CD4-positive, alpha-beta memory T cell (primary cell): ENCODE results near the gene CDC73. TPM values are rescaled to one million over a fixed set of nuclear protein-coding genes. Genes with fewer than 3 reads are reported as not detected.
"Not testable (repeated sequence)": the region's sequence is repeated elsewhere in the genome, so short reads cannot be mapped to it uniquely, and the experiment has no call there.

Source experiments
- CTCF ChIA-PET: fragments of 350-600 bp; sonication (Branson Sonifier 250); formaldehyde crosslinking; loops from one replicate; lab custom pipeline; 2021; ENCODE audit warnings: inconsistent platforms; ENCODE audit not compliant: partially characterized antibody; lab: Charles Lee
- POLR2A ChIA-PET: fragments of 350-600 bp; sonication (Branson Sonifier 250); formaldehyde crosslinking; loops from one replicate; lab custom pipeline; 2021; ENCODE audit not compliant: partially characterized antibody; lab: Charles Lee
- DNase-seq, 5 donors: peaks; one replicate each; pipeline versions ENCODE4 v3.0.0 to v3.0.0-alpha.2; 2020 to 2022; ENCODE audit warnings: mixed read lengths in 1 of 5
- H3K27ac ChIP-seq: one replicate; pipeline ENCODE4 v1.7.0; 2013; ENCODE audit warnings: low read depth, low read length
- H3K27me3 ChIP-seq: 2 replicates; pipeline ENCODE4 v1.7.0; 2013; ENCODE audit warnings: mild to moderate bottlenecking, low read length, moderate library complexity; ENCODE audit not compliant: insufficient read depth
- H3K36me3 ChIP-seq: 2 replicates; pipeline ENCODE4 v1.7.0; 2013; ENCODE audit warnings: mild to moderate bottlenecking, low read length, moderate library complexity; ENCODE audit not compliant: insufficient read depth
- H3K4me1 ChIP-seq: 2 replicates; pipeline ENCODE4 v1.7.0; 2013; ENCODE audit warnings: mild to moderate bottlenecking, low read length, moderate library complexity; ENCODE audit not compliant: insufficient read depth
- H3K4me3 ChIP-seq, 2 donors: one replicate each; pipeline ENCODE4 v1.7.0; 2013; ENCODE audit warnings: low read length in 2 of 2, mild to moderate bottlenecking in 1 of 2
- H3K9me3 ChIP-seq, 2 donors: one replicate each; pipeline ENCODE4 v1.7.0; 2013; ENCODE audit warnings: low read length in 2 of 2, control low read depth in 1 of 2; ENCODE audit not compliant: control insufficient read depth in 1 of 2
- H3K27ac Mint-ChIP-seq, 7 donors: one replicate each; pipeline ENCODE4 v1.8.0; 2020 to 2021; ENCODE audit warnings: mixed read lengths in 7 of 7, mild to moderate bottlenecking in 6 of 7, inconsistent platforms in 3 of 7, moderate library complexity in 3 of 7
- H3K27me3 Mint-ChIP-seq, 2 donors: one replicate each; pipeline ENCODE4 v1.8.0; 2020 to 2021; ENCODE audit warnings: mixed read lengths in 2 of 2
- H3K36me3 Mint-ChIP-seq, 2 donors: one replicate each; pipeline ENCODE4 v1.8.0; 2020 to 2021; ENCODE audit warnings: mixed read lengths in 2 of 2, inconsistent platforms in 1 of 2, mild to moderate bottlenecking in 1 of 2
- H3K4me1 Mint-ChIP-seq, 4 donors: one replicate each; pipeline ENCODE4 v1.8.0; 2020 to 2021; ENCODE audit warnings: mixed read lengths in 4 of 4, mild to moderate bottlenecking in 1 of 4
- H3K4me3 Mint-ChIP-seq, 8 donors: one replicate each; pipeline ENCODE4 v1.8.0; 2020 to 2021; ENCODE audit warnings: mixed read lengths in 8 of 8, mild to moderate bottlenecking in 7 of 8, moderate library complexity in 6 of 8, inconsistent platforms in 3 of 8
- H3K9me3 Mint-ChIP-seq, 8 donors: one replicate each; pipeline ENCODE4 v1.8.0; 2020 to 2021; ENCODE audit warnings: mixed read lengths in 8 of 8, mild to moderate bottlenecking in 5 of 8, inconsistent platforms in 3 of 8, moderate library complexity in 1 of 8
- intact Hi-C: fragments of 100-400 bp; cut with micrococcal nuclease; formaldehyde crosslinking; loops from one replicate; pipeline ENCODE4 v1.15.1; 2023
- polyA plus RNA-seq, 2 donors: library from polyadenylated mRNA; unstranded; fragments of 300-500 nt; fragmentation: Illumina TruSeq; gene quantifications; one replicate each; pipeline ENCODE4 v1.2.3, GENCODE V29; 2021
- total RNA-seq, 2 experiments: library from RNA; stranded (reverse); gene quantifications; one replicate each; pipeline ENCODE4 v1.2.3, GENCODE V29; 2021

CDC73 gene
- total and polyA plus RNA-seq, 4 experiments from 2014 or later: 70.4 to 75.0 (median 71.3) TPM

- H3K27ac ChIP-seq, H3K27me3 Mint-ChIP-seq, H3K9me3 ChIP-seq, intact Hi-C loops, H3K27ac Mint-ChIP-seq, H3K27me3 ChIP-seq, POLR2A ChIA-PET, H3K4me1 Mint-ChIP-seq, H3K4me3 Mint-ChIP-seq, DNase-seq, H3K36me3 ChIP-seq, CTCF ChIA-PET, H3K9me3 Mint-ChIP-seq, H3K4me1 ChIP-seq, H3K4me3 ChIP-seq: not testable (repeated sequence)
- peaks cover 26 to 37% of the 10 kb centered on the region in 2 donors for H3K36me3 Mint-ChIP-seq
These were observed 145.0 kb downstream of the CDC73 start for GRCh38 chr1:193266794-193267193.

- Histone ChIP-seq H3K36me3 (no peaks in the 10 kb centered on the region), H3K27ac (no peak overlapping the region), H3K9me3 (no peaks in the 10 kb centered on the region), H3K4me3 (no peak overlapping the region), H3K4me1 (no peaks in the 10 kb centered on the region), H3K27me3 (no peaks in the 10 kb centered on the region)
- peak overlapping the region in 1 of 7 donors; percentile 70 for H3K27ac Mint-ChIP-seq
- H3K9me3 Mint-ChIP-seq: peaks cover 0 to 5% (median 2%) of the 10 kb centered on the region in 8 donors
- no peak overlapping the region for H3K4me3 Mint-ChIP-seq
- intact Hi-C loops: no loop called here
- no peaks in the 10 kb centered on the region for H3K27me3 Mint-ChIP-seq
- ChIA-PET POLR2A (no interaction called here), CTCF (no interaction called here)
- H3K36me3 Mint-ChIP-seq: peaks cover 20 to 49% of the 10 kb centered on the region in 2 donors
- DNase-seq: no peak
- H3K4me1 Mint-ChIP-seq: peaks cover 0 to 4% (median under 1%) of the 10 kb centered on the region in 4 donors
These were observed 149.2 kb downstream of the CDC73 start for GRCh38 chr1:193270996-193271395.

- Histone ChIP-seq H3K27me3 (no peaks in the 10 kb centered on the region), H3K4me1 (no peaks in the 10 kb centered on the region), H3K4me3 (no peak overlapping the region), H3K27ac (no peak overlapping the region), H3K36me3 (no peaks in the 10 kb centered on the region), H3K9me3 (no peaks in the 10 kb centered on the region)
- Mint-ChIP-seq H3K27me3 (no peaks in the 10 kb centered on the region), H3K4me3 (no peak overlapping the region), H3K4me1 (peaks cover 0 to 6% (median under 1%) of the 10 kb centered on the region in 4 donors), H3K9me3 (peaks cover 0 to 5% (median 3%) of the 10 kb centered on the region in 8 donors), H3K36me3 (peaks cover 16 to 58% of the 10 kb centered on the region in 2 donors), H3K27ac (no peak overlapping the region)
- ChIA-PET POLR2A (no interaction called here), CTCF (no interaction called here)
- intact Hi-C loops: no loop called here
- DNase-seq: no peak
These were observed 153.9 kb downstream of the CDC73 start for GRCh38 chr1:193275773-193276172.

GRCh38 chr1:193278968-193279367 is 157.1 kb downstream of the CDC73 start:
- H3K4me3 Mint-ChIP-seq: no peak overlapping the region
- intact Hi-C loops: no loop called here
- Histone ChIP-seq H3K9me3 (no peaks in the 10 kb centered on the region), H3K4me1 (no peaks in the 10 kb centered on the region), H3K27ac (no peak overlapping the region), H3K4me3 (no peak overlapping the region), H3K36me3 (no peaks in the 10 kb centered on the region), H3K27me3 (no peaks in the 10 kb centered on the region)
- no peak for DNase-seq
- H3K36me3 Mint-ChIP-seq: peaks cover 3 to 33% of the 10 kb centered on the region in 2 donors
- H3K27ac Mint-ChIP-seq: peak overlapping the region in 1 of 7 donors; percentile 32
- no peaks in the 10 kb centered on the region for H3K27me3 Mint-ChIP-seq
- H3K4me1 Mint-ChIP-seq: peaks cover 3 to 10% (median 6%) of the 10 kb centered on the region in 4 donors
- H3K9me3 Mint-ChIP-seq: peaks cover 0 to 4% (median 0%) of the 10 kb centered on the region in 8 donors
- ChIA-PET POLR2A (no interaction called here), CTCF (no interaction called here)

- Histone ChIP-seq H3K27me3 (no peaks in the 10 kb centered on the region), H3K9me3 (no peaks in the 10 kb centered on the region), H3K36me3 (no peaks in the 10 kb centered on the region), H3K27ac (no peak overlapping the region), H3K4me1 (no peaks in the 10 kb centered on the region), H3K4me3 (no peak overlapping the region)
- CTCF ChIA-PET: no interaction called here
- Mint-ChIP-seq H3K9me3 (peaks cover 0 to 6% (median 0%) of the 10 kb centered on the region in 8 donors), H3K4me1 (peaks cover 9 to 17% (median 14%) of the 10 kb centered on the region in 4 donors), H3K27me3 (no peaks in the 10 kb centered on the region), H3K36me3 (peaks cover 2 to 16% of the 10 kb centered on the region in 2 donors), H3K27ac (peak overlapping the region in 2 of 7 donors; percentile 6 to 61), H3K4me3 (no peak overlapping the region)
- no peak for DNase-seq
- intact Hi-C loops: no loop called here
- POLR2A ChIA-PET: no interaction called here
These were observed 160.1 kb downstream of the CDC73 start for GRCh38 chr1:193281894-193282293.

- Histone ChIP-seq H3K36me3 (no peaks in the 10 kb centered on the region), H3K27ac (no peak overlapping the region), H3K4me1 (no peaks in the 10 kb centered on the region), H3K4me3 (no peak overlapping the region), H3K27me3 (no peaks in the 10 kb centered on the region), H3K9me3 (no peaks in the 10 kb centered on the region)
- no peak for DNase-seq
- H3K36me3 Mint-ChIP-seq: peaks cover 2 to 13% of the 10 kb centered on the region in 2 donors
- peaks cover 7 to 17% (median 14%) of the 10 kb centered on the region in 4 donors for H3K4me1 Mint-ChIP-seq
- intact Hi-C loops: no loop called here
- H3K4me3 Mint-ChIP-seq: no peak overlapping the region
- peak overlapping the region in 2 of 7 donors; percentile 15 to 18 for H3K27ac Mint-ChIP-seq
- no peaks in the 10 kb centered on the region for H3K27me3 Mint-ChIP-seq
- ChIA-PET POLR2A (interaction anchor here (0.8 kb wide), 1 partner anchor 20 kb away, joined by 3 read pairs; no protein-coding TSS in a partner anchor), CTCF (interaction anchor here (2.2 kb wide), 1 partner anchor 14 kb away, joined by 4 read pairs; no protein-coding TSS in a partner anchor)
- H3K9me3 Mint-ChIP-seq: peaks cover 0 to 6% (median 0%) of the 10 kb centered on the region in 8 donors
These were observed 161.2 kb downstream of the CDC73 start for GRCh38 chr1:193283016-193283415.

GRCh38 chr1:193284219-193284618 is 162.4 kb downstream of the CDC73 start:
- ChIA-PET POLR2A (interaction anchor here (0.6 kb wide), 1 partner anchor 40 kb away, joined by 4 read pairs; no protein-coding TSS in a partner anchor), CTCF (interaction anchor here (2.2 kb wide), 1 partner anchor 15 kb away, joined by 4 read pairs; no protein-coding TSS in a partner anchor)
- intact Hi-C loops: no loop called here

More at GRCh38 chr1:193284219-193284618, 162.4 kb downstream of the CDC73 start:
- Mint-ChIP-seq H3K27me3 (no peaks in the 10 kb centered on the region), H3K4me3 (peak overlapping the region in 1 of 8 donors; percentile 1), H3K36me3 (peaks cover 2 to 8% of the 10 kb centered on the region in 2 donors), H3K27ac (peak overlapping the region in 4 of 7 donors; percentile 1 to 22 (median 12)), H3K4me1 (peaks cover 7 to 17% (median 14%) of the 10 kb centered on the region in 4 donors), H3K9me3 (peaks cover 0 to 6% (median 0%) of the 10 kb centered on the region in 8 donors)
- H3K27me3 ChIP-seq: no peaks in the 10 kb centered on the region
- H3K9me3 ChIP-seq: no peaks in the 10 kb centered on the region
- H3K4me1 ChIP-seq: no peaks in the 10 kb centered on the region
- no peak overlapping the region for H3K27ac ChIP-seq
- no peak for DNase-seq
- no peaks in the 10 kb centered on the region for H3K36me3 ChIP-seq
- H3K4me3 ChIP-seq: no peak overlapping the region
